HFFc6 (cell line): ENCODE measurements around the gene KCNH5. TPM values are rescaled to one million over a fixed set of nuclear protein-coding genes. Genes with fewer than 3 reads are reported as not detected.

Experiments used
- DNase-seq: peaks from one replicate; pipeline ENCODE4 v3.0.0-alpha.2; 2018
- H3K27ac Mint-ChIP-seq: 2 replicates; pipeline ENCODE4 v1.8.0; 2020; ENCODE audit warnings: mild to moderate bottlenecking, mixed read lengths
- H3K27me3 Mint-ChIP-seq: 2 replicates; pipeline ENCODE4 v1.8.0; 2021; ENCODE audit warnings: mild to moderate bottlenecking, moderate library complexity, mixed read lengths; ENCODE audit not compliant: insufficient read depth
- H3K36me3 Mint-ChIP-seq: 2 replicates; pipeline ENCODE4 v1.8.0; 2021; ENCODE audit warnings: low read depth, mixed read lengths
- H3K4me1 Mint-ChIP-seq: 2 replicates; pipeline ENCODE4 v1.8.0; 2020; ENCODE audit warnings: low read depth, mixed read lengths
- H3K4me3 Mint-ChIP-seq: 2 replicates; pipeline ENCODE4 v1.8.0; 2020; ENCODE audit warnings: mild to moderate bottlenecking, moderate library complexity, mixed read lengths
- H3K9me3 Mint-ChIP-seq: 2 replicates; pipeline ENCODE4 v1.8.0; 2020; ENCODE audit warnings: mild to moderate bottlenecking, mixed read lengths
- CTCF ChIP-seq: fragments of 200-600 bp; sonication (generic); IDR thresholded peaks from 2 replicates; pipeline ENCODE4 v1.5.0; 2021; ENCODE audit warnings: antibody characterized with exemption, mild to moderate bottlenecking
- long read RNA-seq: library from polyadenylated mRNA; unstranded; transcript quantifications from one replicate; pipeline ENCODE4 v2.0.0, GENCODE V29; 2019
- total RNA-seq, 6 experiments: library from RNA; stranded (reverse); fragmentation: NEBNext Ultra II Directional; extraction: Animal tissue kit (Norgen Biotek cat#: 25700); gene quantifications; 2 replicates in 1 of 6; 3 replicates in 5 of 6; pipeline ENCODE4 v1.2.3, GENCODE V29; 2021

The KCNH5 gene
- total RNA-seq, result not detected
- long read RNA-seq, result 0 reads

GRCh38 chr14:63045234-63045611 is at the start of gene KCNH5:
KCNH5 (minus strand) TSS chr14:63045458; CDS start chr14:63045186, 272 bp downstream.
- H3K27ac Mint-ChIP-seq, result no peak within 1 kb of the TSS
- H3K4me3 Mint-ChIP-seq, result 0 out of 2 replicates have a peak within 1 kb of the TSS, but pooled peaks have one; percentile 34
- no peaks in the 10 kb centered on the region for H3K4me1 Mint-ChIP-seq
- TF ChIP-seq CTCF, result no peak
- peaks cover 15% of the 10 kb centered on the region for H3K27me3 Mint-ChIP-seq
- H3K9me3 Mint-ChIP-seq, result no peaks in the 10 kb centered on the region
- H3K36me3 Mint-ChIP-seq, result no peaks in the 10 kb centered on the region
- no peak for DNase-seq

GRCh38 chr14:63091394-63091996 is 46.2 kb upstream of the KCNH5 start:
- no peaks in the 10 kb centered on the region for H3K27me3 Mint-ChIP-seq
- no peak for TF ChIP-seq CTCF
- H3K9me3 Mint-ChIP-seq, result peaks cover under 1% of the 10 kb centered on the region; the same call in 1 of the 2 replicates
- no peaks in the 10 kb centered on the region for H3K4me1 Mint-ChIP-seq
- H3K4me3 Mint-ChIP-seq, result no peak overlapping the region
- no peaks in the 10 kb centered on the region for H3K36me3 Mint-ChIP-seq
- H3K27ac Mint-ChIP-seq, result no peak overlapping the region
- no peak for DNase-seq

- no peak for DNase-seq
- Mint-ChIP-seq H3K9me3 (peaks cover 6% of the 10 kb centered on the region), H3K27me3 (no peaks in the 10 kb centered on the region), H3K4me1 (no peaks in the 10 kb centered on the region), H3K36me3 (no peaks in the 10 kb centered on the region), H3K4me3 (no peak overlapping the region), H3K27ac (no peak overlapping the region)
- no peak for TF ChIP-seq CTCF
Observed at GRCh38 chr14:63088865-63089264, 43.6 kb upstream of the KCNH5 start.

GRCh38 chr14:63078569-63078968 is 33.3 kb upstream of the KCNH5 start:
- Mint-ChIP-seq H3K4me1 (no peaks in the 10 kb centered on the region), H3K27me3 (no peaks in the 10 kb centered on the region), H3K9me3 (peaks cover 11% of the 10 kb centered on the region; the same call in 1 of the 2 replicates), H3K36me3 (no peaks in the 10 kb centered on the region), H3K4me3 (no peak overlapping the region), H3K27ac (no peak overlapping the region)
- no peak for DNase-seq
- TF ChIP-seq CTCF, result no peak

- no peaks in the 10 kb centered on the region for H3K36me3 Mint-ChIP-seq
- H3K27me3 Mint-ChIP-seq, result no peaks in the 10 kb centered on the region; the same call in 1 of the 2 replicates
- H3K9me3 Mint-ChIP-seq, result peaks cover 18% of the 10 kb centered on the region
- TF ChIP-seq CTCF, result no peak
- no peak for DNase-seq
- no peaks in the 10 kb centered on the region for H3K4me1 Mint-ChIP-seq
- no peak overlapping the region for H3K27ac Mint-ChIP-seq
- no peak overlapping the region for H3K4me3 Mint-ChIP-seq
Observed at GRCh38 chr14:63076488-63076887, 31.2 kb upstream of the KCNH5 start.
